Esophagus muscularis mucosa (tissue), 4 donors: ENCODE results near the gene CTDSPL. TPM values are rescaled to one million over a fixed set of nuclear protein-coding genes. Genes with fewer than 3 reads are reported as not detected.

Experiments
- DNase-seq: peaks from one replicate; pipeline ENCODE4 v3.0.0-alpha.2; 2017; ENCODE audit errors: extremely low spot score
- H3K27ac ChIP-seq, 4 donors: fragments of 200-600 bp; sonication (generic); replicated peaks in 1 of 4; 1 replicate in 3 of 4; 2 replicates in 1 of 4; pipeline ENCODE4 v1.5.1; 2016 to 2019; ENCODE audit warnings: mild to moderate bottlenecking in 1 of 4
- H3K27me3 ChIP-seq, 4 donors: fragments of 200-600 bp; sonication (generic); one replicate each; pipeline versions ENCODE4 v1.5.1 to v1.6.0; 2016 to 2019
- H3K36me3 ChIP-seq, 4 donors: fragments of 200-600 bp; sonication (generic); one replicate each; pipeline ENCODE4 v1.5.1; 2016 to 2019
- H3K4me1 ChIP-seq, 4 donors: fragments of 200-600 bp; sonication (generic); one replicate each; pipeline ENCODE4 v1.5.1; 2016 to 2019
- H3K4me3 ChIP-seq, 4 donors: fragments of 200-600 bp; sonication (generic); 1 replicate in 2 of 4; 2 replicates in 2 of 4; pipeline ENCODE4 v1.5.1; 2016 to 2019; ENCODE audit warnings: mild to moderate bottlenecking in 4 of 4, moderate library complexity in 1 of 4
- H3K9me3 ChIP-seq, 4 donors: fragments of 200-600 bp; sonication (generic); 1 replicate in 3 of 4; 2 replicates in 1 of 4; pipeline ENCODE4 v1.5.1; 2016 to 2019
- EP300 ChIP-seq: sonication (generic); formaldehyde crosslinking; IDR thresholded peaks from one replicate; pipeline ENCODE4 v1.6.1; 2017; ENCODE audit warnings: antibody characterized with exemption
- POLR2A ChIP-seq: fragments of 450-650 bp; IDR thresholded peaks from one replicate; pipeline ENCODE4 v1.6.1; 2017; ENCODE audit warnings: antibody characterized with exemption, moderate library complexity, mild to moderate bottlenecking, low read depth
- POLR2AphosphoS5 ChIP-seq, 2 donors: sonication (generic); formaldehyde crosslinking; IDR thresholded peaks; one replicate each; pipeline ENCODE4 v1.6.1; 2017; ENCODE audit warnings: antibody characterized with exemption in 2 of 2
- WGBS: methylation state at CpG from one replicate; pipeline ENCODE4 v1.1.5; 2018; 5-methylcytosine and 5-hydroxymethylcytosine counted together
- intact Hi-C: fragments of 100-400 bp; cut with DNase I; formaldehyde crosslinking; loops from one replicate; pipeline ENCODE4 v1.15.1; 2023
- total RNA-seq, 4 donors: library from RNA; depleted of rRNA; stranded (reverse); fragments of >200 nt; gene quantifications; one replicate each; pipeline versions ENCODE4 v1.1.0 to v1.2.1, GENCODE V29; 2016
- TF ChIP-seq, protein P1 (sequence below), 3 experiments: fragments of 200-600 bp in 2 of 3; fragments of 450-650 bp in 1 of 3; sonication (generic) in 2 of 3; IDR thresholded peaks; one replicate each; pipeline ENCODE4 v1.5.1; 2017 to 2019; ENCODE audit warnings: antibody characterized with exemption in 3 of 3, mild to moderate bottlenecking in 2 of 3, moderate library complexity in 1 of 3

The CTDSPL gene
- total RNA-seq, 4 donors from 2014 or later, result 39.9 to 60.6 (median 54.6) TPM

DNA sequence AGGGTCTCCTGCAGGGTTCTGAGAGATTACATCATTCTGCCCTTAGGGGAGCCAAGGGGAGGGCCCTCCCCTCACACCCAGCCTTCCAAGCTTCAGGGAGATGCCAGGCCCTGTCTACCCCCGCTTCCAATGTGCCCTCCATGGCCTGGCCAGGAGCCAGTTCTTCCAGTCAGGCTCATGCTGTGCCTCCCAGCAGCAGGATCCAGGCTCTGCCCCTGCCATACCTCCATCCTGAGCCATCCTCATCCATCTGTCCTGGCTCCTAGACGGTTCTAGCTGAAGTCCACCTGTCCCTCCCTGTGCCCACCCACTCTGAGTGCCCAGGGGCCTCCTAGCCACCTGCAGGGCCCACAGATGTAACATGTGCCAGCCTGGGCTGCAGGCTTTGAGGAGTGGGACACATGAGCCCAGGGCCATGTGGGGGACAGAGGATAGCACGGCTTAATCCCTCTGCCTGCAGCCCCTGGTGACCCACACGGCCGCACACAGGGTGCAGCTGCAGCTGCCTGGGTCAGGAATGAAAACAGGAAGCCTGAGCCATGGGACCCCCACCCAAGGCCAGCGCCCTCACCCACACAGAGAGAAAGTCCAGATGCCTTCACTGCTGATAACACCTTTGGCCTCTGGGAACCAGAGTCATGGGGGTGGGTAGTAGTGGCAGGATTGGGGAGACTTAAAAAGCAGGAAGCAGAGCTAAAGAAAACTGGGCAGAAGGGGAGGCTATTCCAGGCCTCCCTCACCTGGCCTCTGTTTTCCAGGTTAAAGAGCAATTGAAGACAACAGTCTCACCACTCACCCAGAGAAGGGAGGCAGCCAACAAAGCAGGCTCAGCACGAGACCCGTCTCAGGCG, 156.0 kb downstream of the CTDSPL start:
- no peak overlapping the region for H3K4me3 ChIP-seq
- peaks cover 24 to 68% (median 55%) of the 10 kb centered on the region in 4 donors for H3K36me3 ChIP-seq
- TF ChIP-seq, protein P1, sequence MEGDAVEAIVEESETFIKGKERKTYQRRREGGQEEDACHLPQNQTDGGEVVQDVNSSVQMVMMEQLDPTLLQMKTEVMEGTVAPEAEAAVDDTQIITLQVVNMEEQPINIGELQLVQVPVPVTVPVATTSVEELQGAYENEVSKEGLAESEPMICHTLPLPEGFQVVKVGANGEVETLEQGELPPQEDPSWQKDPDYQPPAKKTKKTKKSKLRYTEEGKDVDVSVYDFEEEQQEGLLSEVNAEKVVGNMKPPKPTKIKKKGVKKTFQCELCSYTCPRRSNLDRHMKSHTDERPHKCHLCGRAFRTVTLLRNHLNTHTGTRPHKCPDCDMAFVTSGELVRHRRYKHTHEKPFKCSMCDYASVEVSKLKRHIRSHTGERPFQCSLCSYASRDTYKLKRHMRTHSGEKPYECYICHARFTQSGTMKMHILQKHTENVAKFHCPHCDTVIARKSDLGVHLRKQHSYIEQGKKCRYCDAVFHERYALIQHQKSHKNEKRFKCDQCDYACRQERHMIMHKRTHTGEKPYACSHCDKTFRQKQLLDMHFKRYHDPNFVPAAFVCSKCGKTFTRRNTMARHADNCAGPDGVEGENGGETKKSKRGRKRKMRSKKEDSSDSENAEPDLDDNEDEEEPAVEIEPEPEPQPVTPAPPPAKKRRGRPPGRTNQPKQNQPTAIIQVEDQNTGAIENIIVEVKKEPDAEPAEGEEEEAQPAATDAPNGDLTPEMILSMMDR (IDR thresholded peaks at IDR 0.05), result no peak
- TF ChIP-seq POLR2AphosphoS5 (IDR thresholded peaks at IDR 0.05) (no peak), POLR2A (no peak), EP300 (no peak)
- no peak for DNase-seq
- peaks cover 0 to 2% (median 0%) of the 10 kb centered on the region in 4 donors for H3K4me1 ChIP-seq
- WGBS, result 84% methylated on average over 5 of the region's 9 CpGs
- intact Hi-C loops, result no loop called here
- H3K9me3 ChIP-seq, result peaks cover 0 to 9% (median 3%) of the 10 kb centered on the region in 4 donors
- H3K27ac ChIP-seq, result no peak overlapping the region
- no peaks in the 10 kb centered on the region for H3K27me3 ChIP-seq

GRCh38 chr3:38018296-38019266, 156.9 kb downstream of the CTDSPL start:
- peaks cover 0 to 9% (median 3%) of the 10 kb centered on the region in 4 donors for H3K9me3 ChIP-seq
- H3K27me3 ChIP-seq, result no peaks in the 10 kb centered on the region
- DNase-seq, result no peak
- intact Hi-C loops, result no loop called here
- H3K27ac ChIP-seq, result no peak overlapping the region
- TF ChIP-seq POLR2A, result no peak
- TF ChIP-seq, protein P1 (IDR thresholded peaks at IDR 0.05), result no peak
- TF ChIP-seq POLR2AphosphoS5 (IDR thresholded peaks at IDR 0.05), result no peak
- no peak for TF ChIP-seq EP300
- no peak overlapping the region for H3K4me3 ChIP-seq
- peaks cover 3 to 11% (median 4%) of the 10 kb centered on the region in 4 donors for H3K4me1 ChIP-seq
- peaks cover 24 to 65% (median 55%) of the 10 kb centered on the region in 4 donors for H3K36me3 ChIP-seq
- 92% methylated on average over 10 of the region's 13 CpGs for WGBS

GRCh38 chr3:38019658-38020341, 158.1 kb downstream of the CTDSPL start:
- Histone ChIP-seq H3K4me1 (peaks cover 4 to 12% (median 11%) of the 10 kb centered on the region in 4 donors), H3K4me3 (no peak overlapping the region), H3K27me3 (no peaks in the 10 kb centered on the region), H3K9me3 (peaks cover 0 to 9% (median 3%) of the 10 kb centered on the region in 4 donors), H3K36me3 (peaks cover 24 to 56% (median 50%) of the 10 kb centered on the region in 4 donors), H3K27ac (no peak overlapping the region)
- 85% methylated on average over 10 of the region's 10 CpGs for WGBS
- DNase-seq, result no peak
- intact Hi-C loops, result no loop called here
- TF ChIP-seq POLR2A (no peak), EP300 (no peak), POLR2AphosphoS5 (IDR thresholded peaks at IDR 0.05) (no peak)
- TF ChIP-seq, protein P1 (IDR thresholded peaks at IDR 0.05), result no peak

DNA sequence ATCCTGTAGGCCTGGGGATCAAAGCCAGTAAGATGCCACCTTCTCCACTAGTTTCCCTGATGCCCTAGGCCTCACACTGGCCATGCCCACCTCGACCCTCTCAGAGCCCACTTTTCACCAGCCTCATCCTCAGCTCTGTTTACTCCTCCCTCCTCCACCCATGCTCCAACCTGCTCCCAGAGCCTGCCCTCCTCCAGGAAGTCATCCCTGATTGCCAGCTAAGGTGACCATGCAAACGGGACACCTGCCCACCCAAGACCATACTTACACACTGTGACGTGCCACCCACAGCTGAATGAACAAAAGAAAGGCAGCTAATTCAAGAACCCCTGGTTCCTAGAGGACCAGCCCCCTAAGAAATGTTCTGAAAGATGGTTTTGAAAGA, 158.7 kb downstream of the CTDSPL start:
- no peaks in the 10 kb centered on the region for H3K27me3 ChIP-seq
- WGBS, result 85% methylated on average over 3 of the region's 3 CpGs
- no peak overlapping the region for H3K27ac ChIP-seq
- H3K9me3 ChIP-seq, result peaks cover 0 to 9% (median 3%) of the 10 kb centered on the region in 4 donors
- H3K4me3 ChIP-seq, result no peak overlapping the region
- TF ChIP-seq EP300 (no peak), POLR2AphosphoS5 (IDR thresholded peaks at IDR 0.05) (no peak), POLR2A (no peak)
- TF ChIP-seq, protein P1 (IDR thresholded peaks at IDR 0.05), result no peak
- no peak for DNase-seq
- H3K4me1 ChIP-seq, result peaks cover 4 to 15% (median 13%) of the 10 kb centered on the region in 4 donors
- peaks cover 19 to 51% (median 45%) of the 10 kb centered on the region in 4 donors for H3K36me3 ChIP-seq
- intact Hi-C loops, result no loop called here
